Immature natural killer cell (primary cell): Measurements from ENCODE around the gene GAB3. TPM values are rescaled to one million over a fixed set of nuclear protein-coding genes. Genes with fewer than 3 reads are reported as not detected.

Experiments used
- DNase-seq, 3 donors: peaks; one replicate each; pipeline ENCODE4 v3.0.0; 2022; ENCODE audit warnings: mixed read lengths in 1 of 3
- H3K27ac Mint-ChIP-seq, 6 donors: one replicate each; pipeline ENCODE4 v1.8.0; 2020; ENCODE audit warnings: mixed read lengths in 6 of 6, mild to moderate bottlenecking in 5 of 6, inconsistent platforms in 4 of 6, moderate library complexity in 3 of 6
- H3K27me3 Mint-ChIP-seq, 3 donors: one replicate each; pipeline ENCODE4 v1.8.0; 2020 to 2021; ENCODE audit warnings: low read depth in 3 of 3, mild to moderate bottlenecking in 3 of 3, mixed read lengths in 3 of 3, moderate library complexity in 3 of 3, inconsistent platforms in 1 of 3
- H3K36me3 Mint-ChIP-seq, 3 donors: one replicate each; pipeline ENCODE4 v1.8.0; 2020; ENCODE audit warnings: mixed read lengths in 3 of 3, inconsistent platforms in 2 of 3, mild to moderate bottlenecking in 2 of 3
- H3K4me1 Mint-ChIP-seq, 2 donors: one replicate each; pipeline ENCODE4 v1.8.0; 2020; ENCODE audit warnings: inconsistent platforms in 2 of 2, mild to moderate bottlenecking in 2 of 2, mixed read lengths in 2 of 2, moderate library complexity in 1 of 2
- H3K4me3 Mint-ChIP-seq, 5 donors: one replicate each; pipeline ENCODE4 v1.8.0; 2020; ENCODE audit warnings: mild to moderate bottlenecking in 5 of 5, mixed read lengths in 5 of 5, inconsistent platforms in 3 of 5, moderate library complexity in 3 of 5
- H3K9me3 Mint-ChIP-seq, 6 donors: one replicate each; pipeline ENCODE4 v1.8.0; 2020; ENCODE audit warnings: mild to moderate bottlenecking in 6 of 6, mixed read lengths in 6 of 6, inconsistent platforms in 4 of 6, moderate library complexity in 3 of 6
- polyA plus RNA-seq, 3 donors: library from polyadenylated mRNA; unstranded; fragments of 300-500 nt; fragmentation: Illumina TruSeq; gene quantifications; one replicate each; pipeline ENCODE4 v1.2.3, GENCODE V29; 2021

GAB3 gene
- polyA plus RNA-seq, 3 donors from 2014 or later, result 9.3 to 23.6 (median 15.6) TPM

GRCh38 chrX:154775419-154776349, 24.8 kb upstream of the GAB3 start:
- Mint-ChIP-seq H3K4me1 (no peaks in the 10 kb centered on the region), H3K27ac (no peak overlapping the region), H3K27me3 (peaks cover 2 to 10% (median 6%) of the 10 kb centered on the region in 3 donors), H3K4me3 (no peak overlapping the region), H3K36me3 (peaks cover 4 to 25% (median 7%) of the 10 kb centered on the region in 3 donors), H3K9me3 (no peaks in the 10 kb centered on the region)
- no peak for DNase-seq

- Mint-ChIP-seq H3K4me1 (no peaks in the 10 kb centered on the region), H3K4me3 (no peak overlapping the region), H3K27me3 (peaks cover 2 to 10% (median 6%) of the 10 kb centered on the region in 3 donors), H3K27ac (peak overlapping the region in 1 of 6 donors; percentile 57), H3K9me3 (no peaks in the 10 kb centered on the region), H3K36me3 (peaks cover 4 to 25% (median 7%) of the 10 kb centered on the region in 3 donors)
- no peak for DNase-seq
Measured at GRCh38 chrX:154774622-154775021, 23.7 kb upstream of the GAB3 start.

GRCh38 chrX:154762537-154763296, 11.8 kb upstream of the GAB3 start, which contains the start of gene DKC1:
TSS of gene DKC1 (plus strand) at chrX:154762864. CDS start at chrX:154762966, 102 bp downstream.
- Mint-ChIP-seq H3K27ac (peak within 1 kb of the TSS; percentile 73 to 92 (median 92)), H3K36me3 (peaks cover 0 to 11% (median 6%) of the 10 kb centered on the region in 3 donors), H3K4me3 (peak within 1 kb of the TSS; percentile 84 to 90 (median 85)), H3K4me1 (peaks cover 17 to 22% of the 10 kb centered on the region in 2 donors), H3K27me3 (peaks cover 0 to 6% (median 3%) of the 10 kb centered on the region in 3 donors), H3K9me3 (no peaks in the 10 kb centered on the region)
- DNase-seq, result peak; percentile 93 to 96 (median 95)

DNA sequence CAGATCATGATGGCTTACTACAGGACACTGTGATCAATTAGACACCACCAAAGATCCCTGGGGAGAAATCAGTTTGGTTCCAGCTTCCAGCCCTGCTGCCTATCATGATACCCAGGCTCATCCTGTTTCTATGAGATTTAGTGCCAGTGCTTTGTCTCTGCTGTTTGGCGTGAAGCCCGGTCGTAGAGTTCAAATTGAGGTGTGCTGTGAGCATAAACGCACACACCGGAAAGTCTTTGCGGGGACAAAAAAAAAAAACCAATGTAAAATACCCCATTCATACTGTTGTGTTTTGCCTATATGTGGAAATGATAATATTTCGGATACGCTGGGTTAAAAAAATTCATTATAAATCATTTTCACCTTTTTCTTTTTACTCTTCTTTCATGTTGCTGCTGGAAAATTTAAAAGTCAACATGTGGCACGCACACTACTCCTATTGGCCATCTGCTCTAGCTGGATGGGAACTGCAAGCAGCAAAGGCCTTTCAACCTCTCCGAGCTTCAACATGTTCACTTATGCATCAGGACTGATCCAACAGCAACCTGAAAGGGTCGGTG, 11.2 kb upstream of the GAB3 start:
- DNase-seq, result no peak
- peaks cover 17 to 22% of the 10 kb centered on the region in 2 donors for H3K4me1 Mint-ChIP-seq
- H3K27me3 Mint-ChIP-seq, result peaks cover 0 to 6% (median 3%) of the 10 kb centered on the region in 3 donors
- peak overlapping the region; percentile 73 to 92 (median 92) for H3K27ac Mint-ChIP-seq
- H3K4me3 Mint-ChIP-seq, result peak overlapping the region; percentile 84 to 90 (median 85)
- H3K9me3 Mint-ChIP-seq, result no peaks in the 10 kb centered on the region
- peaks cover 0 to 10% (median 6%) of the 10 kb centered on the region in 3 donors for H3K36me3 Mint-ChIP-seq

- Mint-ChIP-seq H3K4me1 (peaks cover 11 to 15% of the 10 kb centered on the region in 2 donors), H3K36me3 (no peaks in the 10 kb centered on the region), H3K9me3 (no peaks in the 10 kb centered on the region), H3K27ac (no peak overlapping the region), H3K4me3 (no peak overlapping the region), H3K27me3 (peaks cover 0 to 6% (median 3%) of the 10 kb centered on the region in 3 donors)
- DNase-seq, result no peak
Measured at GRCh38 chrX:154758696-154759095, 7.8 kb upstream of the GAB3 start.

DNA sequence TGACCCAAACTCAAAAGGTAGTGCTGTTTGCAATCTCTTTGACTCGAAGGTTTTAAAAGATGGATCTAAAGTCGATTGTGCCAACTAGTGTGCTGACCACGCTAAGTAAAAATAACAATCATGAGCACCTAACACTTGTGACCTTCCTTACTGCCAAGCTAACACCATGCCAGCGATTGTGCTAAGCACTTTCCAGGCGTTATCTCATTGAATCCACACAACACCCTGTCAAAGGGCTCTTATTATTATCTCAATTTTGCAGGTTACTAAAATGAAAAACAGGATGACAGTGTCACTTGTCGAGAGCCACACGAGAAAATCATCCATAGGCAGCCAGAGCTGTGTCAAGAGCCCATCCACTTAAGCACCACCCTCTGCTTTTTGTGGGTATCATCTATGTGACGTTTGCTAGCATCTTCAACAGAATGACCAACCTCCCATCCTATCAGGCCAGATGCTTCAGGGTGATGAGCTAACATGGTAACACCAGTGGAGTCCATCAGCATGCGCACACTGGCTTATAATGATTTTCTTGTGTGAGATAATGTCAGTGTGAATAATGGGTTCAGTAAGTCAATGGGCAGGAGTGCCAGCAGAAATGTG, 893 bp upstream of the GAB3 start:
- H3K4me1 Mint-ChIP-seq, result peaks cover 36 to 44% of the 10 kb centered on the region in 2 donors
- H3K9me3 Mint-ChIP-seq, result no peaks in the 10 kb centered on the region
- peaks cover 1 to 7% (median 2%) of the 10 kb centered on the region in 3 donors for H3K27me3 Mint-ChIP-seq
- no peak for DNase-seq
- no peaks in the 10 kb centered on the region for H3K36me3 Mint-ChIP-seq
- H3K4me3 Mint-ChIP-seq, result peak overlapping the region; percentile 76 to 90 (median 79)
- H3K27ac Mint-ChIP-seq, result peak overlapping the region; percentile 86 to 95 (median 90)

GRCh38 chrX:154751203-154751668, 359 bp upstream of the GAB3 start:
- Mint-ChIP-seq H3K4me3 (peak overlapping the region; percentile 76 to 90 (median 79)), H3K27ac (peak overlapping the region; percentile 86 to 95 (median 90)), H3K27me3 (peaks cover 1 to 7% (median 2%) of the 10 kb centered on the region in 3 donors), H3K4me1 (peaks cover 41 to 50% of the 10 kb centered on the region in 2 donors), H3K36me3 (no peaks in the 10 kb centered on the region), H3K9me3 (no peaks in the 10 kb centered on the region)
- DNase-seq, result no peak

DNA sequence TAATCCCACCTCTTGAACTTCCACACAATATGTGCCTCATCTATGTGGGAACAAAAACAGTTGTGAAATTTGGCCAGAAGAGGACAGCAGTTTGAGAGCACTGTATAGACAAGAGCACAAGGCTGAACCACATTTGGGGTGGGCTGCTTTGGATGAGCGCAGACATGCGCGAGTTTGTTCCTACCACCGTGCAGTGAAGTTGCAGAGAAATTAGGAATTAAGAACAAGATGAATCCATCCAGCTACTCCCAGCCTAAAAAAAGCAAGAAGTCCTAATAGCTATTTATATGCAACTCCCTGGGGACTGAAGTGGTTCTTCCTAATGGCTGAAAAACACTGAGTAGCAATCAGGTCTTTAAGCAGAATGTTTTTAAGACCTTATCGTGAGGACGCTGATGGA, 1.0 kb downstream of the GAB3 start:
- Mint-ChIP-seq H3K4me3 (peak overlapping the region; percentile 86 to 92 (median 87)), H3K27ac (peak overlapping the region; percentile 78 to 90 (median 82)), H3K9me3 (no peaks in the 10 kb centered on the region), H3K27me3 (peaks cover 1 to 7% (median 3%) of the 10 kb centered on the region in 3 donors), H3K36me3 (no peaks in the 10 kb centered on the region), H3K4me1 (peaks cover 49 to 62% of the 10 kb centered on the region in 2 donors)
- DNase-seq, result no peak

- Mint-ChIP-seq H3K27ac (peak overlapping the region; percentile 78 to 90 (median 85)), H3K9me3 (no peaks in the 10 kb centered on the region), H3K4me1 (peaks cover 55 to 72% of the 10 kb centered on the region in 2 donors), H3K27me3 (peaks cover 1 to 7% (median 3%) of the 10 kb centered on the region in 3 donors), H3K36me3 (no peaks in the 10 kb centered on the region), H3K4me3 (peak overlapping the region; percentile 86 to 92 (median 87))
- DNase-seq, result peak; percentile 66 to 76 (median 71)
Measured at GRCh38 chrX:154748712-154749339, 2.1 kb downstream of the GAB3 start.

GRCh38 chrX:154742613-154743012, 8.3 kb downstream of the GAB3 start:
- H3K27me3 Mint-ChIP-seq, result peaks cover 0 to 3% (median 0%) of the 10 kb centered on the region in 3 donors
- no peaks in the 10 kb centered on the region for H3K9me3 Mint-ChIP-seq
- H3K4me1 Mint-ChIP-seq, result peaks cover 78 to 92% of the 10 kb centered on the region in 2 donors
- no peaks in the 10 kb centered on the region for H3K36me3 Mint-ChIP-seq
- DNase-seq, result no peak
- peak overlapping the region; percentile 13 to 97 (median 74) for H3K27ac Mint-ChIP-seq
- peak overlapping the region in 4 of 5 donors; percentile 4 to 53 (median 38) for H3K4me3 Mint-ChIP-seq

GRCh38 chrX:154739952-154740465, 10.9 kb downstream of the GAB3 start:
- Mint-ChIP-seq H3K27ac (peak overlapping the region; percentile 87 to 97 (median 90)), H3K36me3 (peaks cover 3 to 10% (median 9%) of the 10 kb centered on the region in 3 donors), H3K27me3 (peaks cover 0 to 2% (median 1%) of the 10 kb centered on the region in 3 donors), H3K9me3 (no peaks in the 10 kb centered on the region), H3K4me1 (peaks cover 84 to 94% of the 10 kb centered on the region in 2 donors), H3K4me3 (peak overlapping the region; percentile 52 to 82 (median 63))
- DNase-seq, result peak in 1 of 3 donors; percentile 43
